Measurements from ENCODE around the gene GRIA4. TPM values are rescaled to one million over a fixed set of nuclear protein-coding genes. Genes with fewer than 3 reads are reported as not detected.

GRIA4 gene
- polyA plus RNA-seq, 3 donors from 2014 or later, result not detected

GRCh38 chr11:105918039-105918438 is 308.2 kb downstream of the GRIA4 start:
- Mint-ChIP-seq H3K4me3 (no peak overlapping the region), H3K9me3 (no peaks in the 10 kb centered on the region), H3K36me3 (no peaks in the 10 kb centered on the region)

DNA sequence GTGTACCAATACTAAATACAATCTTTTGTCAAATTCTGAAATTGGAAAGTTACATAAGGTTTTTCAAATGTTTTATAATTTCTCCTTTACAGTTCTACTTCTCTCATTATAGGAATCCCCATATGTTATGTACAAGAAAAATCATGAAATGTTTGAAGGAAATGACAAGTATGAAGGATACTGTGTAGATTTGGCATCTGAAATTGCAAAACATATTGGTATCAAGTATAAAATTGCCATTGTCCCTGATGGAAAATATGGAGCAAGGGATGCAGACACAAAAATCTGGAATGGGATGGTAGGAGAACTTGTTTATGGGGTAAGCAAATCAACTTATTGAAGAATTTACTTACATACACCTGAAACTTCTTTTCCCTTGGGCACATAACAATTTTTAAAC is 308.7 kb downstream of the GRIA4 start:
- H3K4me1 Mint-ChIP-seq, result no peaks in the 10 kb centered on the region
- H3K27ac Mint-ChIP-seq, result no peak overlapping the region
- no peak for DNase-seq
- H3K27me3 Mint-ChIP-seq (ENCODE audit: low read depth in 3 of 3), result no peaks in the 10 kb centered on the region
- no peaks in the 10 kb centered on the region for H3K36me3 Mint-ChIP-seq
- no peaks in the 10 kb centered on the region for H3K9me3 Mint-ChIP-seq
- no peak overlapping the region for H3K4me3 Mint-ChIP-seq

More at GRCh38 chr11:105918039-105918438, 308.2 kb downstream of the GRIA4 start:
- no peak overlapping the region for H3K27ac Mint-ChIP-seq
- H3K27me3 Mint-ChIP-seq (ENCODE audit: low read depth in 3 of 3), result no peaks in the 10 kb centered on the region
- H3K4me1 Mint-ChIP-seq, result no peaks in the 10 kb centered on the region
- DNase-seq, result no peak

- H3K4me1 Mint-ChIP-seq, result no peaks in the 10 kb centered on the region
- DNase-seq, result no peak
- no peak overlapping the region for H3K4me3 Mint-ChIP-seq
- H3K9me3 Mint-ChIP-seq, result peaks cover 0 to 6% (median 0%) of the 10 kb centered on the region in 6 donors
- no peaks in the 10 kb centered on the region for H3K27me3 Mint-ChIP-seq (ENCODE audit: low read depth in 3 of 3)
- H3K36me3 Mint-ChIP-seq, result no peaks in the 10 kb centered on the region
- H3K27ac Mint-ChIP-seq, result no peak overlapping the region
These were observed 313.4 kb downstream of the GRIA4 start for GRCh38 chr11:105923252-105923651.

- Mint-ChIP-seq H3K9me3 (peaks cover 0 to 6% (median 0%) of the 10 kb centered on the region in 6 donors), H3K4me1 (no peaks in the 10 kb centered on the region), H3K36me3 (no peaks in the 10 kb centered on the region), H3K4me3 (no peak overlapping the region), H3K27ac (no peak overlapping the region), H3K27me3 (ENCODE audit: low read depth in 3 of 3) (no peaks in the 10 kb centered on the region)
- no peak for DNase-seq
These were observed 313.9 kb downstream of the GRIA4 start for GRCh38 chr11:105923807-105924206.

- H3K36me3 Mint-ChIP-seq, result no peaks in the 10 kb centered on the region
- H3K27ac Mint-ChIP-seq, result no peak overlapping the region
- H3K4me3 Mint-ChIP-seq, result no peak overlapping the region
- no peaks in the 10 kb centered on the region for H3K4me1 Mint-ChIP-seq
- peaks cover 0 to 6% (median 0%) of the 10 kb centered on the region in 6 donors for H3K9me3 Mint-ChIP-seq
- no peak for DNase-seq
- H3K27me3 Mint-ChIP-seq (ENCODE audit: low read depth in 3 of 3), result no peaks in the 10 kb centered on the region
These were observed 319.4 kb downstream of the GRIA4 start for GRCh38 chr11:105929084-105929955.

DNA sequence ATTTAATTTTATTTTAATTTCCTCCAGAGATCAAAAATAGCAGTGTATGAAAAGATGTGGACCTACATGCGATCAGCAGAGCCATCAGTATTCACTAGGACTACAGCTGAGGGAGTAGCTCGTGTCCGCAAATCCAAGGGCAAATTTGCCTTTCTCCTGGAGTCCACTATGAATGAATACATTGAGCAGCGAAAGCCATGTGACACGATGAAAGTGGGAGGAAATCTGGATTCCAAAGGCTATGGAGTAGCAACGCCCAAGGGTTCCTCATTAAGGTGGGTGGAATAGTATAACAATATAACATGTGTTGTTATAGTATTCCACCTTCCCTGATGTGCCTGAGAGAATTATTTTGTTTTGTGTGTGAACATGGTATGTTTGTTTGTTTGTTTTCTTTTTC is 323.8 kb downstream of the GRIA4 start:
- H3K27me3 Mint-ChIP-seq (ENCODE audit: low read depth in 3 of 3), result no peaks in the 10 kb centered on the region
- no peak for DNase-seq
- H3K36me3 Mint-ChIP-seq, result no peaks in the 10 kb centered on the region
- H3K4me3 Mint-ChIP-seq, result no peak overlapping the region
- H3K27ac Mint-ChIP-seq, result no peak overlapping the region
- H3K4me1 Mint-ChIP-seq, result no peaks in the 10 kb centered on the region
- H3K9me3 Mint-ChIP-seq, result peaks cover 0 to 3% (median 0%) of the 10 kb centered on the region in 6 donors

DNA sequence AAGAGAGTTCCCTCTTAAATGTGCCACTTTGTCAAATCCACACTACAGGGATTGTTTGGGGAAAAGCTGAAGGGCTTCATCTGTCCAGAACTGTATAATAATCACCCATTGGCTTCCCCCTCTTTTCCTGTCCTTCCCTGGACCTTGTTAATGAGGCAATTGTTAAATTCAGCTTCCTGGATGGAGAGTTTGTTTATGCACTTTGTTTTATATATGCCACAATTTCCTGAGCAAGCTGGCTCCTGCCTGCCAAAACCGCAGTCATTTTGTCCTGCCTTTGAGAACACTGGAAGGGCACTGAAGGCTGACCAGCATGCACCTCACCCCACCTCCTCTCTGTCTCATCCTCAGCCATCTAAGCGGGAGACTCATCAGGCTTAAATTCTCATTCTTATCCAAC is 325.9 kb downstream of the GRIA4 start:
- Mint-ChIP-seq H3K27ac (no peak overlapping the region), H3K4me3 (no peak overlapping the region), H3K9me3 (peaks cover 0 to 3% (median 0%) of the 10 kb centered on the region in 6 donors), H3K4me1 (no peaks in the 10 kb centered on the region), H3K36me3 (no peaks in the 10 kb centered on the region), H3K27me3 (ENCODE audit: low read depth in 3 of 3) (no peaks in the 10 kb centered on the region)
- DNase-seq, result no peak

GRCh38 chr11:105937331-105937730 is 327.5 kb downstream of the GRIA4 start:
- Mint-ChIP-seq H3K4me3 (no peak overlapping the region), H3K27ac (no peak overlapping the region), H3K36me3 (no peaks in the 10 kb centered on the region), H3K27me3 (ENCODE audit: low read depth in 3 of 3) (no peaks in the 10 kb centered on the region), H3K9me3 (peaks cover 0 to 4% (median 0%) of the 10 kb centered on the region in 6 donors), H3K4me1 (no peaks in the 10 kb centered on the region)
- no peak for DNase-seq

DNA sequence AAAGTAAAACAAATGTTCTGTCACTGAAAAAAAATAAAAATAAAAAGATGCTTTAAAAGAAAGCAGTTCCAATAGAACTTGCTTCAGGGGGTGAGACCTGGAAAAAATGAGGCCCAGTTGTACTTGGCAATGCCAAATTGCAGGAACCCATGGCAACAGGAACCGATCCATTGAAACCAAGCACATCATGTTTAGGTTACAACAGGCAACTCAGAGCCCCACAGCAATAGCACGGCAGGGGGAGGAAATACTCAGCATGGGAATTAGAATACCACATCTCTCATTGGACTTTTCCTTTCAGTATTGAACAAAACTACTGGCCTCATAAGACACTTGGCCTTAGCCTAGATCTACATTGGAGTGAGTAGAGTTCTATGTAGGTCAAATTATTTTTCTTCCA is 327.9 kb downstream of the GRIA4 start:
- Mint-ChIP-seq H3K4me1 (no peaks in the 10 kb centered on the region), H3K9me3 (peaks cover 0 to 4% (median 0%) of the 10 kb centered on the region in 6 donors), H3K4me3 (no peak overlapping the region), H3K27me3 (ENCODE audit: low read depth in 3 of 3) (no peaks in the 10 kb centered on the region), H3K36me3 (no peaks in the 10 kb centered on the region), H3K27ac (no peak overlapping the region)
- DNase-seq, result no peak

DNA sequence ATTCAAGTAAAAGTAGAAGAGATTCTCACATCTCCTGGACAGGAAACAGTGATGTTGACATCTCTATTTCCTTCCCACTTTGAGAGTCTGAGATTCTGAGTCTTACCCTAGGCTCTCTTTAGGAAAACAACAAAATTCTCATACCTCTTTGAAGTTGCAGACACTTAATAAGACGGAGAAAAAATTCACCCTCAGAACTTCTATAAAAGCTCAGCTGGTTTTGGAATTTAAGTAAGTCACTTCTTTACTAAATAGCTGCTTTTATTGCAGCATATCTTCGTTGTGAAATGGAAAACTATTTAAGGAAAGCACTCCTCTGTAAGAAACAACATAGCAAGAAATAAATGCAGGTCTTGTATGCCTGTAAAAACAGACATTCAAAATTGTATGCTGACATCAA is 333.0 kb downstream of the GRIA4 start:
- DNase-seq, result no peak

DNA sequence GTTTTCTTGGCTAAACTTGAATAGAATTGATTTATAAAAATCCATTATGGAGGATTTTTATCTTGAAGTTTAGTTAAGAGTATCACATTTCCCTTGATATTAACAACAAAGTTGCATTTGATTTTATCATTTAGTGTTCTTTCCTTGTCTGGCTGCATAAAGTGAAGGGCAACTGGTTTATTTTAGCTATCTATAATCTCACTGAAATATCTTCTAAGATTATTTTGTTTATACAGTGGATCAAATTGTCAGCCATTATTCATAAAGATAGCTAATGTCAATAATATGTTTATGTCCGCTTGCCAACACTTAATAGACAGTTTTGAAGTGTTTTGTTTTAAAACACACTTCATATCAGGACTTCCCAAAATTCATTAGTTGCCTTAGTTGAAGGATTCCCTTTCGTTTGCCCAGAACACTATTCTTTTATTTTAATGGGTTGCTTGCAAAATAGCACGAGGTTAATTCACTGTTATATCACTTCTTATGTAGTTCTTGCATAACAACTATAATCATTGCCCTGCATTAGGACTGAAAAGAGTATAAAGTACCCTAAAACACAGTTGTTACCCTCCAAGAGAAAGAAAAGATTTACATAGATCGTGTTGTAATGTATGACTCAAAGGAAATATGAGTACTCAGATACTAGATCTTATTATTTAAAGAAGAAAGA is 339.2 kb downstream of the GRIA4 start:
- peaks cover 0 to 3% (median 2%) of the 10 kb centered on the region in 6 donors for H3K9me3 Mint-ChIP-seq
- H3K4me1 Mint-ChIP-seq, result no peaks in the 10 kb centered on the region
- H3K27me3 Mint-ChIP-seq (ENCODE audit: low read depth in 3 of 3), result peaks cover 0 to 1% (median 0%) of the 10 kb centered on the region in 3 donors
- H3K4me3 Mint-ChIP-seq, result no peak overlapping the region
- no peak overlapping the region for H3K27ac Mint-ChIP-seq
- no peak for DNase-seq
- H3K36me3 Mint-ChIP-seq, result no peaks in the 10 kb centered on the region

More for the DNA sequence above, 333.0 kb downstream of the GRIA4 start:
- Mint-ChIP-seq H3K4me3 (no peak overlapping the region), H3K36me3 (no peaks in the 10 kb centered on the region), H3K9me3 (peaks cover 0 to 3% (median under 1%) of the 10 kb centered on the region in 6 donors), H3K27ac (no peak overlapping the region), H3K4me1 (no peaks in the 10 kb centered on the region), H3K27me3 (ENCODE audit: low read depth in 3 of 3) (peaks cover 0 to 1% (median 0%) of the 10 kb centered on the region in 3 donors)

DNA sequence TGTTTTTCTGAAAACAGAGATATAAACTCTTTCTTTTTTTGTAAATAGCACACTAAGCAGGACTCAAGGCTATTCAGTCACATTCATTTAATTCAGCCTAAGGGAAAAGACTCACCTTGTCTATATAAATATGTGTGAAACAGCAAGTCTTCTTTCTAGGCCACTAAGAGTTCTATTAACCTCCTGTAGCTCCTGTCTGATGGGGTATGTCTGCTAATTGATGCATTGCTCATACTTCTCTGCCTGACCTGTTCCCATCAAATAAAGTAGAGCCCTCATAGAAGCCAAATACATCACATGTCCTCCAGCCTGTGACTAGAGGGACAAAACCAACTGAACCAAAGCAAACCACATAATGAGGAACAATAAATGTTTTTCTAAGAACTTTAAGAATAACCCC is 344.0 kb downstream of the GRIA4 start:
- H3K27ac Mint-ChIP-seq, result no peak overlapping the region
- no peak for DNase-seq
- H3K9me3 Mint-ChIP-seq, result peaks cover 0 to 10% (median 4%) of the 10 kb centered on the region in 6 donors
- H3K27me3 Mint-ChIP-seq (ENCODE audit: low read depth in 3 of 3), result peaks cover 0 to 2% (median 0%) of the 10 kb centered on the region in 3 donors
- H3K4me1 Mint-ChIP-seq, result no peaks in the 10 kb centered on the region
- no peaks in the 10 kb centered on the region for H3K36me3 Mint-ChIP-seq
- no peak overlapping the region for H3K4me3 Mint-ChIP-seq

DNA sequence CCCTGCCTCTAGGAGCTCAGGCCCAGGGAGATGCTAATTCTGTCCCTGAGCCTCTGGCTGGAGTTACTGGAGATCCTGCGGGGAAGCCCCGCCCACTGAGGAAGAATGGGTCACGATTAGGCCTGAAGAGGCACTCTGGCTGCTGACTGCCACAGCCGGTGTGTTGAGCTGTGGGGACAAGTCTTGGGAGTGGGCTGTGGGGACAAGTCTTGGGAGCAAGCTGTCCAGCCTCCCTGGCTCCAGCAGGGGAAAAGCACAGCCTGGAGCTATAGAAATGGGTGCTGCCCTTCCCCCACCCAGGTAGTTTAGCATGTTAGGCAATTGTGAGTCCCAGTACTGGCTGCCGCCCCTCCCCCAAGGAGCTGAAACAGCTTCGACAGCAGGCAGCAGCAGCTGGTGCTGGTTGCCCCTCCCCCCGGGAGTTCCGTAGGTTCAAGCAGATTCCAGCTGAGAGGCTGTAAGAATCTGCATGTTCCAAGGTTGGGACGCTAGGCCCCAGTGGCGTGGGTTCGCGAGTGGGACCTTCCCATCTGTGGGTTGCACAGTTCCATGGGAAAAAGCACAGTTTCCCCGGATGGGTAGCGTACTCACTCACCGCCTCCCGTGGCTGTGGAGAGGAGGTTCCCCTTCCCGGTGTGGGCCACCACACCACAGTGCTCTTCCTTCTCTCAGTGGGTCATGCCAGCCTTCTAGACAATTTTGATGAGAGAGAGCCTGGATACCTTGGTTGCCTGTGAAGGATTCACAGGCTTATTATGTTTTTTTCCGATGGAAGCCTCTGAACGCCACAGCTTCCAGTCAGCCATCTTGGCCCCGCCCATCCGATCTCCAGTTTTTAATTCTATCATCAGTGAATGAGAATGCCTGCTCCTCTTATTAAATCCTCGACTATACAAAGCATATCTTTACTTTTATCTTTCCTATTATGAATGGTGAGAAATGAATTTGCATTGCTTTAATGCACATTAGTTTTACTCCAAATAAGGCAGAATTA is 350.7 kb downstream of the GRIA4 start:
- DNase-seq, result no peak
- Mint-ChIP-seq H3K27me3 (ENCODE audit: low read depth in 3 of 3) (peaks cover 0 to 2% (median 1%) of the 10 kb centered on the region in 3 donors), H3K36me3 (peaks cover 0 to 5% (median 0%) of the 10 kb centered on the region in 3 donors), H3K27ac (no peak overlapping the region), H3K4me1 (no peaks in the 10 kb centered on the region), H3K4me3 (no peak overlapping the region), H3K9me3 (peaks cover 3 to 17% (median 5%) of the 10 kb centered on the region in 6 donors)
